Fibroblast of mammary gland (primary cell): ENCODE results near the gene RMI2.

Experiments used
- DNase-seq: peaks from one replicate; pipeline ENCODE4 v3.0.0-alpha.2; 2010; ENCODE audit warnings: low read depth
- H3K4me3 ChIP-seq: 2 replicates; pipeline ENCODE4 v1.5.1; 2011; ENCODE audit warnings: low read depth, mild to moderate bottlenecking, low read length, moderate library complexity; ENCODE audit not compliant: control insufficient read depth
- CTCF ChIP-seq: conservative IDR thresholded peaks from 2 replicates; pipeline ENCODE4 v1.5.1; 2011; ENCODE audit warnings: low read depth, low read length, inconsistent platforms; ENCODE audit not compliant: control insufficient read depth, insufficient read depth

Gene RMI2

DNA sequence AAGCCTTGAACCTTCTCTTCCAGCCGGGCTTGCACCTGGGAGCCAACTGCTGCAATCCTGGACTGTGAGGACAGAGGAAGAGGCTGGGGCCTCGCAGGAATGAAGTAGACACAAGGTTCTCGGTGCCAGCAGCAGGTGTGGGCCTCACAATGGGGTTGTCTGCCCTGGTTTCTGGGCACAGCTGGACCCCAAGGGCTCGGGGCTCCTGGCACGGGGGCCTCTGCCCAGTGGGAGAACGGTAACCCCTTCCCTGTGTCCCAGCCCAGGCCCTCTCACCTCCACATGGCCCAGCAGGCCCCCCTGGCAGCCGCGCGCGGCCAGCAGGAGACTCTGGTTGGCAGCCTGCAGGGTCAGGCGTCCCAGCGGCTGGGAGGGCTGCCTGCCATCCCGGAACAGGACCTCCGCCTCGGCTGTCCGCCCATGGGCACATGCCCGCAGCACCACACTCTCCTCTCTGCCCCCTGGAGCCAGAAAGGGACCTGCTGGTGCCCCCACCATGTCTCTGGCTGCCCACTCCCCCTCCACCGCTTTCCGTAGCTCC lies 46.9 kb downstream of the RMI2 start:
- DNase-seq, result no peak
- no peak for TF ChIP-seq CTCF
- no peak overlapping the region for H3K4me3 ChIP-seq

- TF ChIP-seq CTCF, result no peak
- DNase-seq, result no peak
- H3K4me3 ChIP-seq, result no peak overlapping the region
These were observed 48.1 kb downstream of the RMI2 start for GRCh38 chr16:11393366-11393765.

DNA sequence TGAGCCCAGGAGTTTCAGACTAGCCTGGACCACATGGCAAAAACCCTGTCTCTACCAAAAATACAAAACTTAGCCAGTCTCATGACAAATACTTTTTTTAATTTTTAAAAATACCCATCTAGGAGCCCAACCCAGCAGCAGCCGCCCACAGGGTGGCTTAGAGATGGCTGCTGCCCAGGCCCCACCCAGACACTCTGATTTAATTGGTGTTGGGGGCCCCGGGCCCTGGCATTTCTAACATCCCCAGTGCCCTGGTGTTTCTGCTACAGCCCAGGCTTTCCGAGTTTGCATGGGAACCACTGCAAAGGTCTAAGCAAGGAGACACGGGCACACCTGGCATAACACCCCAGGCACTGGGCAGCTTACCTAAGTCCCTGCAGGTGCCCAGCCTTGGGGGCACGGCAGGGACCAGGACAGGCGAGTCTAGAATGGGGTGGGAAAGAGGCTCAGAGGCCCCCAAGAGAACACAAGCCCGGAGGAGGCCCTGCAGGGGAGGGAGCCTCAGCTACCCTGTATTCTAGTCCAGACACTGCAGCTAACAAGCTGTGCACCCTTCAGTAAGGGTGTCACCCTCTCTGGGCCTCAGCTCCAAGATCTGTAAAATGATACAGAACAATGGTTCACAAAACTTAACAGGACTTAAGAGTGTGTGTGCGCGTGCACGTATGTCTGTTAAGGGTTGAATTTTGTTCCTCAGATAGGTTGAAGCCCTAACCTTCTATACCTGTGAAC lies 48.8 kb downstream of the RMI2 start:
- no peak for TF ChIP-seq CTCF
- no peak for DNase-seq
- no peak overlapping the region for H3K4me3 ChIP-seq

DNA sequence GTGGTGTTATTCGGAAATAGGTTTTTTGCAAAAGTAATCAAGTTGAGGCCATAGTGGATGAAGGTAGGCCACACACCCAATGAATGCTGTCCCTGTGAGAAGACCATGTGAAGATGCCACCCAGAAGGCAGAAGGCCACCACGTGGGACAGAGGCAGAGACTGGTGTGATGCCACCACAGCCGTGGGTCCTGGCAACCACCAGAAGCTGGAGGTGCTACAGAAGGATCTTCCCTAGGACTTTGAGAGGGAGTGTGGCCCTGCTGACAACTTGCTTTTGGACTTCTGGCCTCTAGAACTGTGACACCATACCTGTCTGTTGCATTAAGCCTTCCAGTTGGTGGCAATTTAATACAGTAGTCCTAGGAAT lies 49.3 kb downstream of the RMI2 start:
- DNase-seq, result no peak

GRCh38 chr16:11395008-11395948 lies 50.0 kb downstream of the RMI2 start:
- H3K4me3 ChIP-seq, result no peak overlapping the region
- TF ChIP-seq CTCF, result no peak
- DNase-seq, result no peak

More for the DNA sequence above, 49.3 kb downstream of the RMI2 start:
- no peak for TF ChIP-seq CTCF
- no peak overlapping the region for H3K4me3 ChIP-seq

DNA sequence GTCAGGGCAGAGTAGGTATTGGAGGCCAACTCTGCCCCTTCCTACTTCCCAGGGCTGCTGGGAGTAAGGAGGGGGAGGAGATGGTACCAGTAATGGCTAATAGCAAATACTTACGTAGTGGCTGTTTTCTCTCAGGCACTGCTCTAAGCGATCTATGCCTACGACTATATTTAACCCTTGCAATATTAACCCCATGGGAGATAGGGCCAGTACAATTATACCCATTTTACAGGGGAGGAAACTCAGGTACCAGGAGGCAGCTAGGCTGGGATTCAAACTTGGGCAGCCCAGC lies 50.6 kb downstream of the RMI2 start:
- no peak for DNase-seq
- H3K4me3 ChIP-seq, result no peak overlapping the region
- TF ChIP-seq CTCF, result no peak
